HCT116 (cell line): ENCODE measurements around the gene CHRNB2. TPM values are rescaled to one million over a fixed set of nuclear protein-coding genes. Genes with fewer than 3 reads are reported as not detected.

Experiments
- ATAC-seq: fragments of 200-7000 bp; cut with Tn5 transposase; 2 replicates; pipeline ENCODE4 v1.9.1; 2020; ENCODE audit warnings: mild to moderate bottlenecking, moderate library complexity
- BruUV-seq: library from RNA; stranded (reverse); fragments of 400-500 nt; replicated peaks from 2 replicates; lab custom pipeline; 2021; lab: Mats Ljungman, UMichigan
- CTCF ChIA-PET: fragments of 300-600 bp; sonication (Branson Sonifier 250); formaldehyde crosslinking; loops from one replicate; lab custom pipeline; 2021; ENCODE audit warnings: antibody characterized with exemption; lab: Charles Lee
- POLR2A ChIA-PET: fragments of 300-600, 350-600 bp; sonication (Branson Sonifier 250); formaldehyde crosslinking; loops from one replicate; lab custom pipeline; 2021; ENCODE audit warnings: antibody characterized with exemption; lab: Charles Lee
- RAD21 ChIA-PET, 2 experiments: fragments of 300-600 bp; sonication (Branson Sonifier 250); formaldehyde crosslinking; loops; one replicate each; lab custom pipeline; 2023; ENCODE audit warnings: low total read pairs in 2 of 2; ENCODE audit not compliant: uncharacterized antibody in 2 of 2, unreplicated experiment in 2 of 2, low non-redundant PET in 1 of 2; lab: Charles Lee
- DNase-seq: peaks from one replicate; pipeline ENCODE4 v3.0.0-alpha.2; 2010; ENCODE audit warnings: low read depth, low spot score
- H2AFZ ChIP-seq: fragments of 200-600 bp; shearing (Covaris generic), sonication (generic); 2 replicates; pipeline ENCODE4 v1.6.1; 2017; ENCODE audit warnings: low read depth, mixed run types, mixed read lengths, antibody characterized with exemption, low read length; ENCODE audit not compliant: poor library complexity, severe bottlenecking
- H3K27ac ChIP-seq: 2 replicates; pipeline ENCODE4 v1.5.1; 2012; ENCODE audit warnings: low read depth, low read length
- H3K27me3 ChIP-seq: fragments of 200-600 bp; sonication (generic); 2 replicates; pipeline ENCODE4 v1.6.1; 2016; ENCODE audit warnings: mixed run types, low read length, mixed read lengths; ENCODE audit not compliant: insufficient read depth
- H3K36me3 ChIP-seq, 2 experiments: fragments of 200-500 bp in 1 of 2; fragments of 200-600 bp in 1 of 2; sonication (Bioruptor generic) in 1 of 2; sonication (generic) in 1 of 2; 2 replicates each; pipeline versions ENCODE4 v1.5.1 to v1.6.1; 2014 to 2016; ENCODE audit warnings: low read length in 2 of 2, inconsistent platforms in 1 of 2, mixed read lengths in 1 of 2, mixed run types in 1 of 2; ENCODE audit not compliant: insufficient read depth in 2 of 2, control insufficient read depth in 1 of 2
- H3K4me1 ChIP-seq, 2 experiments: fragments of 200-600 bp in 1 of 2; sonication (generic) in 1 of 2; 2 replicates each; pipeline versions ENCODE4 v1.5.1 to v1.6.1; 2012 to 2017; ENCODE audit warnings: low read length in 2 of 2, inconsistent platforms in 1 of 2, mild to moderate bottlenecking in 1 of 2, mixed read lengths in 1 of 2, mixed run types in 1 of 2, moderate library complexity in 1 of 2; ENCODE audit not compliant: insufficient read depth in 2 of 2, control insufficient read depth in 1 of 2
- H3K4me2 ChIP-seq: fragments of 200-600 bp; sonication (generic); 2 replicates; pipeline ENCODE4 v1.6.1; 2017; ENCODE audit warnings: mixed run types, low read length, mixed read lengths
- H3K4me3 ChIP-seq, 2 experiments: fragments of 200-600 bp in 1 of 2; sonication (generic) in 1 of 2; replicated peaks in 1 of 2; 2 replicates each; pipeline ENCODE4 v1.5.1; 2011 to 2016; ENCODE audit warnings: low read length in 2 of 2, control low read depth in 1 of 2, low read depth in 1 of 2, mild to moderate bottlenecking in 1 of 2, mixed read lengths in 1 of 2, mixed run types in 1 of 2
- H3K79me2 ChIP-seq: fragments of 200-600 bp; sonication (generic); 2 replicates; pipeline ENCODE4 v1.6.1; 2017; ENCODE audit warnings: mild to moderate bottlenecking, mixed run types, low read length, moderate library complexity, mixed read lengths; ENCODE audit not compliant: insufficient read depth
- H3K9ac ChIP-seq: fragments of 200-600 bp; sonication (generic); 2 replicates; pipeline ENCODE4 v1.6.1; 2016; ENCODE audit warnings: low read length, mixed read lengths
- H3K9me2 ChIP-seq: fragments of 200-600 bp; sonication (generic), shearing (Covaris generic); 2 replicates; pipeline ENCODE4 v1.6.1; 2017; ENCODE audit warnings: mixed run types, mild to moderate bottlenecking, moderate library complexity; ENCODE audit not compliant: insufficient read depth
- H3K9me3 ChIP-seq, 2 experiments: fragments of 200-500 bp in 1 of 2; fragments of 200-600 bp in 1 of 2; sonication (Bioruptor generic) in 1 of 2; sonication (generic) in 1 of 2; 2 replicates each; pipeline ENCODE4 v1.6.1; 2014 to 2017; ENCODE audit warnings: low read length in 2 of 2, mixed read lengths in 2 of 2, inconsistent platforms in 1 of 2, low read depth in 1 of 2, mild to moderate bottlenecking in 1 of 2, mixed run types in 1 of 2, moderate library complexity in 1 of 2; ENCODE audit not compliant: control insufficient read depth in 1 of 2, insufficient read depth in 1 of 2
- H4K20me1 ChIP-seq: fragments of 200-600 bp; sonication (generic), shearing (Covaris generic); 2 replicates; pipeline ENCODE4 v1.6.1; 2017; ENCODE audit warnings: mixed run types, mild to moderate bottlenecking, moderate library complexity; ENCODE audit not compliant: insufficient read depth
- CEBPB ChIP-seq: IDR thresholded peaks from 2 replicates; pipeline ENCODE4 v1.6.1; 2012; ENCODE audit warnings: low read depth
- CTCF ChIP-seq, 3 experiments: fragments of 200-600 bp in 1 of 3; sonication (generic) in 1 of 3; IDR thresholded peaks in 2 of 3; conservative IDR thresholded peaks in 1 of 3; 2 replicates each; pipeline ENCODE4 v1.5.1; 2012 to 2017; ENCODE audit warnings: low read depth in 2 of 3, low read length in 2 of 3, antibody characterized with exemption in 1 of 3, borderline replicate concordance in 1 of 3, control low read depth in 1 of 3, mild to moderate bottlenecking in 1 of 3, mixed read lengths in 1 of 3, mixed run types in 1 of 3, moderate library complexity in 1 of 3; ENCODE audit not compliant: insufficient read depth in 1 of 3
- EGR1 ChIP-seq: IDR thresholded peaks from 2 replicates; pipeline ENCODE4 v1.6.1; 2012; ENCODE audit warnings: low read depth
- EZH2phosphoT487 ChIP-seq: fragments of 200-600 bp; IDR thresholded peaks from 2 replicates; pipeline ENCODE4 v1.6.1; 2018; ENCODE audit warnings: antibody characterized with exemption, borderline replicate concordance
- POLR2A ChIP-seq: IDR thresholded peaks from 2 replicates; pipeline ENCODE4 v1.7.0; 2011; ENCODE audit warnings: borderline replicate concordance; ENCODE audit not compliant: insufficient read depth, insufficient read length; ENCODE audit errors: extremely low read depth
- POLR2AphosphoS5 ChIP-seq: IDR thresholded peaks from 2 replicates; pipeline ENCODE4 v1.6.1; 2011; ENCODE audit warnings: mild to moderate bottlenecking, low read depth, low read length, moderate library complexity
- SIN3A ChIP-seq: IDR thresholded peaks from 2 replicates; pipeline ENCODE4 v1.6.1; 2012; ENCODE audit warnings: low read depth
- SP1 ChIP-seq: IDR thresholded peaks from 2 replicates; pipeline ENCODE4 v1.6.1; 2012; ENCODE audit warnings: low read depth
- ZFX ChIP-seq: fragments of 450-650 bp; IDR thresholded peaks from 2 replicates; pipeline ENCODE4 v1.6.1; 2017
- intact Hi-C: fragments of 100-400 bp; cut with micrococcal nuclease; formaldehyde crosslinking; loops from 2 replicates; pipeline ENCODE4 v1.10.0; 2022
- total RNA-seq: library from RNA; stranded (reverse); gene quantifications from one replicate; pipeline ENCODE4 v1.2.1, GENCODE V29; 2021; ENCODE audit not compliant: unreplicated experiment

The CHRNB2 gene
- total RNA-seq, 1 experiment from 2014 or later: not detected

DNA sequence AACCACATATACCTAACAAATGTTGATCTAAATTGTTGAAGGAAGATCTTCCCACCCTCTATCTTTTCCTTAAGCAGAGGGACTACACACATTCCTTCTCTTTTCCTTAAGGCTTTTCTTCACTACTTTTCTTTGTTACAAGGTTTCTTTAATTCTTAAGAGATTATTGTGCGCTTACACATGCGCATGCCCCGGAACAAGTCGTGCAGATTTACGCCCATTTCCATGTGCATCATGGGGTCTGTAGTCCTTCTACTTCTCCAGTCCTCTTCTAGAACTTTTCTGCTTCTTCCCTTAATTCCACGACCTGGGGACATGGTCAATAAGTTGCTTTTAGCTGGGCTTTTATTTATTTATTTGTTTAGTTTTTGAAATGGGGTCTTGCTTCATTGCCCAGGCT is 1.7 kb upstream of the CHRNB2 start:
- H2AFZ ChIP-seq: no peak overlapping the region
- H3K4me3 ChIP-seq: no peak overlapping the region
- peaks cover 42% of the 10 kb centered on the region for H3K27me3 ChIP-seq
- H3K9me3 ChIP-seq: no peaks in the 10 kb centered on the region
- no peaks in the 10 kb centered on the region for H3K79me2 ChIP-seq
- H4K20me1 ChIP-seq: no peaks in the 10 kb centered on the region
- CTCF ChIA-PET: no interaction called here
- no peaks in the 10 kb centered on the region for H3K9me2 ChIP-seq
- RAD21 ChIA-PET: no interaction called here
- POLR2A ChIA-PET: no interaction called here
- DNase-seq (no peak), ATAC-seq (no peak)
- no peak overlapping the region for H3K4me2 ChIP-seq
- BruUV-seq: no TSS peak
- no peak overlapping the region for H3K27ac ChIP-seq
- intact Hi-C loops: loop anchor here (10.0 kb wide), 1 partner anchor 99 kb away; no protein-coding TSS in a partner anchor
- peaks cover 0 to 4% of the 10 kb centered on the region in 2 experiments; a peak in 2 of 4 replicates for H3K4me1 ChIP-seq
- TF ChIP-seq CEBPB (no peak), POLR2AphosphoS5 (no peak), EZH2phosphoT487 (no peak)
- H3K9ac ChIP-seq: no peak overlapping the region
- no peaks in the 10 kb centered on the region for H3K36me3 ChIP-seq

- no peaks in the 10 kb centered on the region for H3K9me3 ChIP-seq
- ChIA-PET RAD21 (interaction anchor here in 1 of 2 experiments (0.9 kb wide), 1 partner anchor 37 kb away, joined by 3 read pairs; no protein-coding TSS in a partner anchor), CTCF (interaction anchor here (1.0 to 1.1 kb wide), 2 partner anchors 9 to 310 kb away, joined by 4 to 7 read pairs; no protein-coding TSS in a partner anchor), POLR2A (no interaction called here)
- H4K20me1 ChIP-seq: no peaks in the 10 kb centered on the region
- peaks cover 42% of the 10 kb centered on the region for H3K27me3 ChIP-seq
- DNase-seq: no peak
- H3K36me3 ChIP-seq: no peaks in the 10 kb centered on the region
- H3K4me1 ChIP-seq: peaks cover 0 to 4% of the 10 kb centered on the region in 2 experiments; a peak in 2 of 4 replicates
- no peak overlapping the region for H3K27ac ChIP-seq
- H3K4me2 ChIP-seq: peak overlapping the region; percentile 56
- ATAC-seq: peak; percentile 18; the same call in 1 of the 2 replicates
- TF ChIP-seq POLR2A (no peak), EGR1 (no peak), CEBPB (no peak), ZFX (no peak), SIN3A (no peak), SP1 (no peak), CTCF (IDR thresholded peaks at IDR 0.05 in 2 of 3, conservative IDR thresholded peaks at IDR 0.05 in 1 of 3; ENCODE audit: borderline replicate concordance in 1 of 3, insufficient read depth in 1 of 3, low read depth in 2 of 3, low read length in 2 of 3) (no peak)
- intact Hi-C loops: loop anchor here (10.0 kb wide), 1 partner anchor 97 kb away; no protein-coding TSS in a partner anchor
- no peak overlapping the region for H3K9ac ChIP-seq
- no TSS peak for BruUV-seq
- 0 out of 4 replicates have a peak overlapping the region, but pooled peaks of 1 of the 2 experiments have one; percentile 18 for H3K4me3 ChIP-seq
- H2AFZ ChIP-seq: no peak overlapping the region
- H3K79me2 ChIP-seq: no peaks in the 10 kb centered on the region
- H3K9me2 ChIP-seq: no peaks in the 10 kb centered on the region
Measured at GRCh38 chr1:154568157-154568815, 708 bp downstream of the CHRNB2 start.
